Measurements from ENCODE around the gene SRC.
A peak's percentile ranks its signal among the peaks of the same experiment; 100 is the strongest.

The SRC gene

GRCh38 chr20:37315452-37316110, 30.4 kb upstream of the SRC start:
- no peak for DNase-seq

- no peak for DNase-seq
Measured at GRCh38 chr20:37316116-37316774, 29.7 kb upstream of the SRC start.

DNA sequence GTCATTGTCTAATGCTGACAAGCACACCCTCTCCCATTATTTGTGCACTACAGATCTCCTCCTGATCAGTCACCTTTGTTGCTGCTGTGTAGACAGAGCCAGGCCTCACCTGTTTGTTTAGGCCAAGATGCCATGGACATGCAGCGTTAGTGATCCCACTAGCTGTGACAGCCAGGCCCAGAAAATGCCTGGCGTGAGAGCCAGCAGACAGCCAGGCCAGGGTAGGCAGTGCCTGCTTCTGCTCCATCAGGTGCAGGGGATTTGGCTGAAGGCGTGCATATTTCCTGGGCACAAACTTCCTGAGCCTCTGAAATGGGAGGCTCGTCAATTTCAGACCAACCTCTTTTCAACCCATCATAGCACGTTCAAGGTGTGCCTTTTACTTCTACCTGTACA, 29.2 kb upstream of the SRC start:
- no peak for DNase-seq

- no peak for DNase-seq
Measured at GRCh38 chr20:37317316-37317715, 28.6 kb upstream of the SRC start.

DNA sequence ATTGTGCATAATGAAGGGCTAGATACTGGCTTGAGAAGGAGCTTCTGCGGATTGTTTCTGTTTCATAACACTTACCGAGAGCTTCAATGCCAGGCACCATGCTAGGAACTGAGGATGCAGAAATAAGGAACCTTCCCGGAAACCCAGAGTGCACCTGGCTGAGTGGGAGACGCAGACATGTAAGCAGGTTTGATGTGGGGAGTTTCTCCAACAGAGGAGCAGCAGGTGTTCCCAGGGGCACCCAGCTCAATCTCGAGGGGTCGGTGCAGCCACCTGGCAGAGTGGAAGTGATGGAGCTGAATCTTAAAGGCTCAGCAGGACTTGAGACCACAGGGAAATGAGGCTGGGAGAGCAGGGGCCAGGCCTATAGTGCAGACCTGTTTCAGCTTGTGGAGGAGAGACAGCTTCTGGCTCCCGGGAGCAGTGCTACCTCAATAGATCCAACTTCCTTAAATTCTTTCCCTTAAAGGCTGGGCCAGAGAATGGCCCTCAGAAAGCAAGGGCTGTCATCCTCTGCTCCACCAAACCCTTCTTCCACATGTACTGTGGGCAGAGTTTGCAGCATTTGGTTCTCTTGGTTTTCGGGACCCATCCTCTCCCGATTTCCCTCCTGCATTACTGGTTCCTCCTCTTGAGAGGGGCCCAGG, 27.8 kb upstream of the SRC start:
- DNase-seq = no peak

GRCh38 chr20:37319151-37319671, 26.7 kb upstream of the SRC start:
- DNase-seq = no peak

- no peak for DNase-seq
Measured at GRCh38 chr20:37323985-37324384, 22.0 kb upstream of the SRC start.

GRCh38 chr20:37325206-37325605, 20.7 kb upstream of the SRC start:
- no peak for DNase-seq

DNA sequence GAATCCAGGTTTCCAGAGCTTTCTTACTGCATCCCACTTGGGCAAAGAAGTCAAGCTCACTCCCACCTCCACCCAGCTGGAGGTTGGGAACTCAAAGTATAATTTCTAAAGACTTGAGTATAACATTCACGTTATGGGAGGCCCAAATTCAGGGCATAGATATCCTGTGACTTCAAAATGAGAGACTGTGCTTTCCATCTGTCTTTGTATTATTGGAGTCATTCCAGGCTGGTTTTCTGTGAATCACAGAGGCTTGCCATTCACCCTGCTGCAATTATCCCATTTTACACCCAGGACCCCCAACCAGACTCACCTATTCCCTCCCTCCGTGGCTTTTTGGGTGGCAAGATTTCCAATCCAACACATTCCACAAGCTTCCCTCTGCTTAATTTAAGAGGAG, 19.3 kb upstream of the SRC start:
- no peak for DNase-seq

GRCh38 chr20:37327748-37328147, 18.2 kb upstream of the SRC start:
- no peak for DNase-seq

DNA sequence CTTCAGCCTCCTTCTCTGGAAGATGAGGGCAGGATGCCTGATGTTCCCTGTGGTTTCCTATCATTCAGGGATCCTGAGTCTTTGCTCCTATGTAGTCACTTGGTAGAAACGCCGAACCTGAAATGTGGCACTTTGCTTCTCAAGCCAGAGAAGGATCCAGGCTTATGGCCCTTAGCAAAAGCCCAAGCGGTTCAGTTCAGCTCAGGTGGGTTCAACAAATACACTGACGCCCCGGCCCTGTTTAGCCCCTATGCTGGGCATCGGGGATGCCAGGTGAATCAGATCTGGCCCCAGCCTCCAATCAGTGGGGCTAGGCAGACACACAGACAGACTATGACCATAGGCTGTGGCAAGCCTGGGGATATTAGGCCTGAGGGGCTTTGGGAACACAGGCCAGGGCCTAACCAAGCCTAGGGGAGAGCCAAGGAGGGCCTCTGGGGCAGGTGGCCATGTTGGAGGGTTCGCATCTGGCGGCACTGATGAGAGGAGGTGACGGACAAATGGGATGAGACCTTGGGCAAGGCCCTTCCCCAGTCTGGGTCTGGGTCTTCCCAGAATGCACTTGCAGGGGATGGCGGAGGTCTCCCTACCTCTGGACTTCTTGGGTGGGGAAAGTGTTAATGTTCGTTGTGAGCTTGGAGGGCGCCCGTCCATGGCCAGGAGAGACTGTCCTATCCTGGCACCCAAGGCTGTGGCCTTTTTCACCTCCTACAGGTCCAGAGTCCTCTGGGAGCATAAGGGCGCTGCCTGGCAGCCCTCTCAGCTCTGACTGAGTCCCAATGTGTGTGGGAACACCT, 17.6 kb upstream of the SRC start:
- DNase-seq = no peak

DNA sequence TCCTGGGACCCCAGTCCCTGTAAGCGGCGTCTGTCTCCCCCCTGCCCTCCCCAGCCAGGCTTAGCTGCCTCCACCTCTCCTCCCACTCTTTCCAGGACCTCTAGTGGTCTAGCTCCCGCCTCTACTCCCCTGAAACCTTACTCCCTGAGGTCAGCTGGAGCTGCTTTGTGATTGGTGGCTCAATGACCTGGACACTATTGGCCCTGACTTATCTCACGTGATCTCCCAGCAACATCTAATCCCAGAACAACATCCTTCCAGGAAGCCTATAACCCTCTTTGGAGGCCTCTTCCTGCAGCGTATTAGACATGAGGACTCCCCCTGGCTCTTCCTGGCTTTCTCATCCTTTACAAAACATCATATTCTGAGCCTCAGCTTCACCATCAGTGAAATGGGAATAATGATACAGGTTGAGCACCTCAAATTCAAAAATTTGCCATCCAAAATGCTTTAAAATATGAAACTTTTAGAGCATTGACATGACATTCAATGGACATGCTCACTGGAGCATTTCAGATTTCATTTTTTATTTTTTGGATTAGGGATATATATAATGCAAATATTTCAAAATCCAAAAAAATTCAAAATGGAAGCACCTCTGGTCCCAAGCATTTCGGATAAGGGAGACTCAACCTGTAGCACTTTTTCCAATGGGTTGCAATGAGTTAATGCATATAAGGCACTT, 16.3 kb upstream of the SRC start:
- DNase-seq = no peak

DNA sequence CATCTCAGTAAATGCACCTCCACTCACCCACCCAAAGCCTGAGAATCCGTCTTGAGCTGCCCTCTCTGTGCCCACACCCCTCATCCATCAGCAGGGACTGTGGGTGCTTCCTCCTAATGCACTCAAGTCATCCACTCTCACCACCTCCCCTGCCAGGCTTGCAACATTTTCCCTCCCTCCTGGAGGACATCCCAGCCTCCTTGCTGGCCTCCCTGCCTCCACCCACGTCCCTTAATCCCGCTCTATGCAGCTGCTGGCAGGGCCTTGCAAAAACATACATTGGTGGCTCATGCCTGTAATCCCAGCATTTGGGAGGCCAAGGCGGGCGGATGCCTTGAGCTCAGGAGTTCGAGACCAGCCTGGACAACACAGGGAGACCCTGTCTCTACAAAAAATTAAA, 15.6 kb upstream of the SRC start:
- no peak for DNase-seq

GRCh38 chr20:37331060-37331857, 14.7 kb upstream of the SRC start:
- DNase-seq = no peak

DNA sequence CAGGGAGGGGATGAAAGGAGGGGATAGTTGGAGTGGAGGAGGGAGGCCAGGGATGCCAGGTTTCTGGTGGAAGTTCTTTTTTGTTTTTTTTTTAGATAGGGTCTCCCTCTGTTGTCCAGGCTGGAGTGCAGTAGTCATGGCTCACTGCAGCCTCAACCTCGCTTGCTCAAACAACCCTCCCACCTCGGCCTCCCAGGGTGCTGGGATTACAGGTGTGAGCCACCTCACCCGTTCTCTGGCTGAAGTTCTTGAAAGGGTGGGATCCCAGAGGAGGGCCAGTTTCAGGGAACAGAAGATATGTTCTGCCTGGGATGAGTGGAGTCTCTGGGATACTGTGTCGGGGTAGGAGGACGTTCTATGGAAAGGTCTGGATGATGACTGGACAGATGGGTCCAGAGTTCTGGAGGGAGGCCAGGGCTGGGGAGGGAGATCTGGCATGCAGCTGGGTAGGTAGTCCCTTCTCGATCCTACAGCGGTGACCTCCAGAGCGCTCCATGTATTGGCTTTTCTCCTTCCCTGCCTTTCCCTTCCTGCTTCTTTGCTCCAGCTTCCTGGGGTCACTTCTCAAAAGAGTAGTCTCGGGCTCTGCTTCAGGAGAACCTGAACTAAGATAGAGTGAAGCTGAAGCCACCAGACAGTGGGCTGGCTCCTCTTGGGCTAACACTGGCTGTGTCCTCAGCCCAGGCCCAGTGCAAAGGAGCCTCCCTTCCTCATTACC, 12.7 kb upstream of the SRC start:
- no peak for DNase-seq

GRCh38 chr20:37333848-37334318, 12.1 kb upstream of the SRC start:
- no peak for DNase-seq

DNA sequence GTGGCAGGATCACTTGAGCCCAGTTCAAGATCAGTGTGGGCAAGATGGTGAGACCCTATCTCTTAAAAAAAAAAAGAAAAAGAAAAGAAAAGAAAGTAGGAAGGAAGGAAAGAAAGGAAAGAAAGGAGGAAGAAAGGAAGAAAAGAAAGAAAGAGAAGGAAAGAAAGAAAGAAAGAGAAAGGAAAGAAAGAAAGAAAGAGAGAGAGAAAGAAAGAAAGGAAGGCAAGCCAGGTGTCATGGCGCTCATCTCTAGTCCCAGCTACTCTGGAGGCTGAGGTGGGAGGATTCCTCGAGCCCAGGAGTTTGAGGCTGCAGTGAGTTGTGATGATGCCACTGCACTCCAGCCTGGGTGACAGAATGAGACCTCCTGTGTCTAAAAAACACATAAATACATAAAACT, 11.5 kb upstream of the SRC start:
- DNase-seq = no peak

DNA sequence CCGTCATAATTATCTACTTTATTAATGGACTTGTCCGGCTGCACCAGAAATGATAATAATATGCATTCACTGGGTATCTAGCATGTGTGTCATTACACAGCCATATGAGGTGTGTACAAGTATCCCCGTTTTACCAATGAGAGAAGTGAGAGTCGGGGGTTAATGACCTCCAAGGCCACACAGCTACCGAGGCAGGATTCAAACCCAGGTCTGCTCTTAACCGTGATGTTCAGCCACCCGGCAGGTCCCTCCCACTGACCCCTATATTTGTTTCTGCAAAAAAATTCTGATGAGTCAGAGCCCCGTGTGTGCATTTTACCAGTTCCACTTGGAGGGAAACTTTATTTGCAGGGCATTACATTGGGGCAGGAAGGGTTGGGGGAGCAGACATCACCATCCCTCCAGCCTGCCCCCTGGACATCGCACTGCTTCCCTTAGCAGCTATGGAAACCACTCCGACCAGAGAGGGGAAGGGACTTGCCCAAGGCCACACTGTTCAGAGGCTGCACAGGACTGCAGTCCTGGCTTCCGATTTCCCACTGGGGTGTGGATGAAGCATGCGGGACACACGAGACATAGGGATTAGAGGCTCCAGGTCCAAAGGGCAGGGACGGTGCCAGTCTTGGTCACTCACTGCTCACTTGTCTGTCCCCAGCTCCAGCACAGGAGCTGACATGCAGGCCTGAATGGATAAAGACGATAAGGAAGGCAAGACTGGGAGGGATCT, 10.1 kb upstream of the SRC start:
- no peak for DNase-seq

DNA sequence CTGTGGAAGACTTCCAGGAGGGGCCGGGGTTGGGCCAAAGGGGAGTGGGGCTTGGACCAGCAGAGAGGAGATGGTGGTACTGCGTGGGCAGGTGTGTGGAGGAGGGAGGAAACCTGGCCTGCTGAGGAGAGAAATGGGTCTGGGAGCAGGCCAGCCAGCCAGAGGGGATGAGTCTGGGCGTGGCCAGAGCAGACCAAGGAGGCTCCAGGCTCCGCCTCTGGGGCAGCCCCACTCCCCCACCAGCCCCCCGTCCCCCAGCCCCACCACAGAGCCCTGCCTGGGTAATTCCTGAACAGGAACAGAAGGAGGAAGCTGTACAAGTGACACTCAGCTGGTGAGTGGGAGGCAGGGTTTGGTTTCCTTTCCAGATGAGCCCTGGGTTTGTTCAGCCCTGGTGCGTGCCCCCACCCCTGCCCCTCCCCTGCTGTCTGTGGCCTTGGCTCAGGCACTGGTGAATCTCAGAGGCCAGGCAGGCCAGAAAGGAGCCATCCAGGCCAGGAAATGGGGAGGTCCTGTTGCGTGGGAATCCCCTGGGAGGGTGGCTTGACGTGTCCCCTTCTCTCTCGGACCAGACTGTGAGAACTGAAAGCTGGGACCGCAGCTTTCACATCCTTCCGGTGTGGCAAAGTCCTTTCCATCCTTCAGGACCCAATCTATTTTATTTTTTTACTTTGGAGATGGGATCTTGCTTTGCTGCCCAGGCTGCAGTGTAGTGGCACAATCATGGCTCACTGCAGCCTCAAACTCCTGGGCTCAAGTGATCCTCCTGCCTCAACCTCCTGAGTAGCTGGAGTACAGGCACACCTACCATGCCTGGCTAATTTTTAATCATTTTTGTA, 9.4 kb upstream of the SRC start:
- peak; percentile 36 for DNase-seq

All from activated naive CD4-positive, alpha-beta T cell treated with anti-CD3 and anti-CD28 coated beads, Interleukin-2, amount 50 U/mL, for 16 hours (primary cell).